HCT116 (cell line): ENCODE data around the gene EPHA2.

Source experiments
- ELF1 ChIP-seq: IDR thresholded peaks from 2 replicates; pipeline ENCODE4 v1.6.1; 2012; ENCODE audit warnings: low read depth, borderline replicate concordance
- EZH2 ChIP-seq: fragments of 200-600 bp; sonication (generic); IDR thresholded peaks from 2 replicates; pipeline ENCODE4 v1.6.1; 2017; ENCODE audit warnings: antibody characterized with exemption, mixed run types
- EZH2phosphoT487 ChIP-seq: fragments of 200-600 bp; IDR thresholded peaks from 2 replicates; pipeline ENCODE4 v1.6.1; 2018; ENCODE audit warnings: antibody characterized with exemption, borderline replicate concordance
- POLR2A ChIP-seq: IDR thresholded peaks from 2 replicates; pipeline ENCODE4 v1.7.0; 2011; ENCODE audit warnings: borderline replicate concordance; ENCODE audit not compliant: insufficient read depth, insufficient read length; ENCODE audit errors: extremely low read depth
- POLR2AphosphoS5 ChIP-seq: IDR thresholded peaks from 2 replicates; pipeline ENCODE4 v1.6.1; 2011; ENCODE audit warnings: mild to moderate bottlenecking, low read depth, low read length, moderate library complexity
- RAD21 ChIP-seq: IDR thresholded peaks from 2 replicates; pipeline ENCODE4 v1.6.1; 2012; ENCODE audit warnings: low read depth, mild to moderate bottlenecking
- TCF7L2 ChIP-seq: IDR thresholded peaks from 2 replicates; pipeline ENCODE4 v1.7.0; 2011; ENCODE audit warnings: borderline replicate concordance, inconsistent platforms; ENCODE audit not compliant: insufficient read depth, insufficient read length; ENCODE audit errors: extremely low read depth
- YY1 ChIP-seq: IDR thresholded peaks from 2 replicates; pipeline ENCODE4 v1.6.1; 2011; ENCODE audit warnings: low read length, low read depth, moderate library complexity, mild to moderate bottlenecking; ENCODE audit not compliant: insufficient replicate concordance; ENCODE audit errors: extremely low read depth
- ZNF274 ChIP-seq: fragments of 200-500 bp; sonication (Bioruptor generic); IDR thresholded peaks from 2 replicates; pipeline ENCODE4 v1.6.1; 2014; ENCODE audit warnings: mild to moderate bottlenecking, low read depth, low read length, inconsistent platforms
- TF ChIP-seq, protein P1 (sequence below), 3 experiments: fragments of 200-600 bp in 1 of 3; sonication (generic) in 1 of 3; IDR thresholded peaks in 2 of 3; conservative IDR thresholded peaks in 1 of 3; 2 replicates each; pipeline ENCODE4 v1.5.1; 2012 to 2017; ENCODE audit warnings: low read depth in 2 of 3, low read length in 2 of 3, antibody characterized with exemption in 1 of 3, borderline replicate concordance in 1 of 3, control low read depth in 1 of 3, mild to moderate bottlenecking in 1 of 3, mixed read lengths in 1 of 3, mixed run types in 1 of 3, moderate library complexity in 1 of 3; ENCODE audit not compliant: insufficient read depth in 1 of 3

GRCh38 chr1:16111771-16112595 is 43.9 kb downstream of the EPHA2 start:
- TF ChIP-seq, protein P1, sequence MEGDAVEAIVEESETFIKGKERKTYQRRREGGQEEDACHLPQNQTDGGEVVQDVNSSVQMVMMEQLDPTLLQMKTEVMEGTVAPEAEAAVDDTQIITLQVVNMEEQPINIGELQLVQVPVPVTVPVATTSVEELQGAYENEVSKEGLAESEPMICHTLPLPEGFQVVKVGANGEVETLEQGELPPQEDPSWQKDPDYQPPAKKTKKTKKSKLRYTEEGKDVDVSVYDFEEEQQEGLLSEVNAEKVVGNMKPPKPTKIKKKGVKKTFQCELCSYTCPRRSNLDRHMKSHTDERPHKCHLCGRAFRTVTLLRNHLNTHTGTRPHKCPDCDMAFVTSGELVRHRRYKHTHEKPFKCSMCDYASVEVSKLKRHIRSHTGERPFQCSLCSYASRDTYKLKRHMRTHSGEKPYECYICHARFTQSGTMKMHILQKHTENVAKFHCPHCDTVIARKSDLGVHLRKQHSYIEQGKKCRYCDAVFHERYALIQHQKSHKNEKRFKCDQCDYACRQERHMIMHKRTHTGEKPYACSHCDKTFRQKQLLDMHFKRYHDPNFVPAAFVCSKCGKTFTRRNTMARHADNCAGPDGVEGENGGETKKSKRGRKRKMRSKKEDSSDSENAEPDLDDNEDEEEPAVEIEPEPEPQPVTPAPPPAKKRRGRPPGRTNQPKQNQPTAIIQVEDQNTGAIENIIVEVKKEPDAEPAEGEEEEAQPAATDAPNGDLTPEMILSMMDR (IDR thresholded peaks at IDR 0.05 in 2 of 3, conservative IDR thresholded peaks at IDR 0.05 in 1 of 3; ENCODE audit: borderline replicate concordance in 1 of 3, insufficient read depth in 1 of 3, low read depth in 2 of 3, low read length in 2 of 3): no peak
- no peak for TF ChIP-seq ELF1
- TF ChIP-seq ZNF274: no peak
- no peak for TF ChIP-seq TCF7L2
- no peak for TF ChIP-seq YY1
- no peak for TF ChIP-seq POLR2A
- TF ChIP-seq POLR2AphosphoS5: no peak
- no peak for TF ChIP-seq EZH2phosphoT487
- no peak for TF ChIP-seq EZH2
- no peak for TF ChIP-seq RAD21
